HG02852 (cell line): ENCODE measurements around the gene OS9.
A peak's percentile ranks its signal among the peaks of the same experiment; 100 is the strongest.
"Not testable (repeated sequence)": the region's sequence is repeated elsewhere in the genome, so short reads cannot be mapped to it uniquely, and the experiment has no call there.

Experiments used
- ATAC-seq: cut with Tn5 transposase; IDR thresholded peaks from one replicate; pipeline ENCODE4 v1.9.1; 2021; ENCODE audit warnings: mild to moderate bottlenecking, moderate library complexity; ENCODE audit not compliant: unreplicated experiment

The OS9 gene

GRCh38 chr12:57694459-57695019 lies 607 bp downstream of the OS9 start:
- no peak for ATAC-seq

- no peak for ATAC-seq
Measured at GRCh38 chr12:57695770-57696432, 2.0 kb downstream of the OS9 start.

GRCh38 chr12:57697076-57697475 lies 3.1 kb downstream of the OS9 start:
- no peak for ATAC-seq

GRCh38 chr12:57698414-57698813 lies 4.5 kb downstream of the OS9 start:
- ATAC-seq, result no peak

- no peak for ATAC-seq
Measured at GRCh38 chr12:57700317-57700716, 6.4 kb downstream of the OS9 start.

GRCh38 chr12:57707250-57707649 lies 13.3 kb downstream of the OS9 start:
- no peak for ATAC-seq

GRCh38 chr12:57708296-57708695 lies 14.4 kb downstream of the OS9 start:
- no peak for ATAC-seq

- no peak for ATAC-seq
Measured at GRCh38 chr12:57712701-57713100, 18.8 kb downstream of the OS9 start.

- no peak for ATAC-seq
Measured at GRCh38 chr12:57713209-57713608, 19.3 kb downstream of the OS9 start.

GRCh38 chr12:57715036-57715748 lies 21.3 kb downstream of the OS9 start:
- peak; percentile 43 for ATAC-seq

GRCh38 chr12:57715786-57716185 lies 21.9 kb downstream of the OS9 start:
- ATAC-seq, result no peak

GRCh38 chr12:57716305-57716704 lies 22.4 kb downstream of the OS9 start:
- no peak for ATAC-seq

- no peak for ATAC-seq
Measured at GRCh38 chr12:57717131-57717530, 23.2 kb downstream of the OS9 start.

- ATAC-seq, result no peak
Measured at GRCh38 chr12:57717846-57718640, 24.1 kb downstream of the OS9 start.

- no peak for ATAC-seq
Measured at GRCh38 chr12:57718641-57719528, 25.0 kb downstream of the OS9 start.

GRCh38 chr12:57719777-57720605 lies 26.1 kb downstream of the OS9 start:
- ATAC-seq, result no peak

- ATAC-seq, result no peak
Measured at GRCh38 chr12:57720606-57721595, 27.0 kb downstream of the OS9 start.

- not testable (repeated sequence) for ATAC-seq
Measured at GRCh38 chr12:57721846-57722608, 28.1 kb downstream of the OS9 start.
